GM21360 (cell line): ENCODE data around the gene PSEN1.
A peak's percentile ranks its signal among the peaks of the same experiment; 100 is the strongest.

Source experiments
- ATAC-seq: cut with Tn5 transposase; IDR thresholded peaks from one replicate; pipeline ENCODE4 v1.9.1; 2021; ENCODE audit warnings: mild to moderate bottlenecking, moderate library complexity; ENCODE audit not compliant: unreplicated experiment

The PSEN1 gene

DNA sequence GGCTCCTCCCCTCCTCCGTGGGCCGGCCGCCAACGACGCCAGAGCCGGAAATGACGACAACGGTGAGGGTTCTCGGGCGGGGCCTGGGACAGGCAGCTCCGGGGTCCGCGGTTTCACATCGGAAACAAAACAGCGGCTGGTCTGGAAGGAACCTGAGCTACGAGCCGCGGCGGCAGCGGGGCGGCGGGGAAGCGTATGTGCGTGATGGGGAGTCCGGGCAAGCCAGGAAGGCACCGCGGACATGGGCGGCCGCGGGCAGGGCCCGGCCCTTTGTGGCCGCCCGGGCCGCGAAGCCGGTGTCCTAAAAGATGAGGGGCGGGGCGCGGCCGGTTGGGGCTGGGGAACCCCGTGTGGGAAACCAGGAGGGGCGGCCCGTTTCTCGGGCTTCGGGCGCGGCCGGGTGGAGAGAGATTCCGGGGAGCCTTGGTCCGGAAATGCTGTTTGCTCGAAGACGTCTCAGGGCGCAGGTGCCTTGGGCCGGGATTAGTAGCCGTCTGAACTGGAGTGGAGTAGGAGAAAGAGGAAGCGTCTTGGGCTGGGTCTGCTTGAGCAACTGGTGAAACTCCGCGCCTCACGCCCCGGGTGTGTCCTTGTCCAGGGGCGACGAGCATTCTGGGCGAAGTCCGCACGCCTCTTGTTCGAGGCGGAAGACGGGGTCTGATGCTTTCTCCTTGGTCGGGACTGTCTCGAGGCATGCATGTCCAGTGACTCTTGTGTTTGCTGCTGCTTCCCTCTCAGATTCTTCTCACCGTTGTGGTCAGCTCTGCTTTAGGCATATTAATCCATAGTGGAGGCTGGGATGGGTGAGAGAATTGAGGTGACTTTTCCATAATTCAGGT is at the start of gene PSEN1:
TSS of gene PSEN1 (plus strand) at position 121 of the 839 bp plus-strand sequence. CDS start 11,513 bp downstream, outside the sequence.
- peak; percentile 84 for ATAC-seq

DNA sequence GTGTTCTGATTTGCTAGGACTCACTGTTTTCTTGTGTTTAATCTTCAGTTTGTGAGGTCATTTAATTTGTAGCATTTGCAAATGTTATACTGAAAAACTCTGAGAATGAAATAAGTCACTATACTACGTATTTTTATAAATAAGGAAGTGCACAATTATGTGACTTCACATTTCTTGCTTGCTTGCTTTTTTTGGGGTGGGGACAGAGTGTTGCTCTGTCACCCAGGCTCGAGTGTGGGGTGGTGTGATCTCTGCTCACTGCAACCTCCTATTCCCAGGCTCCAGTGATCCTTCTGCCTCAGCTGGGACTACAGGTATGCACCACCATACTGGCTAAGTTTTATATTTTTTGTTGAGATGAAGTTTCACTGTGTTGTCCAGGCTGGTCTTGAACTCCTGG is 45.3 kb upstream of the PSEN1 start:
- no peak for ATAC-seq

DNA sequence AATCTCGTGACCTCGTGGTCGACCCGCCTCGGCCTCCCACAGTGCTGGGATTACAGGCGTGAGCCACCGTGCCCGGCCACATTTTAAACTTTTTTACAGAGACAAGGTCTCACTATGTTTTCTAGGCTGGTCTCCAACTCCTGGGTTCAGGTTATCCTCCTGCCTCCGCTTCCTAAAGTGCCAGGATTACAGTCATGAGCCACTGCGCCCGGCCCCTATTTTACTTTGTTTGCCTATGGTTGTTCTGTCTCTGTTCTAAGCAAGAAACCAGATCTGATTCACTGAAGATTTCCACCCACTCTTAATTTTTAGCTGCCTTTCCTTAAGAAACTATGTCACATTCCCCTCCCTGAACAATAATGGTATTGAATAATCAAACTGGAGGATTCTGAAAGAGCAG is 38.9 kb upstream of the PSEN1 start:
- no peak for ATAC-seq

DNA sequence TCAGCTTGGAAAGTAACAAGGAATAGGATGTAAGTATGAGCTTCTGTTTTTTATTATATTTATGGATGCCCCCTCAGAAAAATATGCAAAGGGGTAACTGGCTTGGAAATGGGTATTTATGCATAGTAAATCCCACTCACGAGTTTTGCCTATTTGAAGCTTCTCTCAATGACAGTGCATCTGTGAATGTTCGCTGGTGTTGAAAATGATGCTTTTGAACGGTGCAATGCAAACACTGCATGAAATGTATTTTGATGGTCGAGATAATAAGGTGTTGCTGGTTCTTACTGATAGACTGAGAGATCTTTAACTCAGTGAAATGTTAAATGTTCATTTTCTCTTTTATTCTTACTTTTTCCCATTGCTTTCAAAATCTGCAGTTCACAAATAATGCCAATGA is 36.0 kb upstream of the PSEN1 start:
- ATAC-seq = no peak

DNA sequence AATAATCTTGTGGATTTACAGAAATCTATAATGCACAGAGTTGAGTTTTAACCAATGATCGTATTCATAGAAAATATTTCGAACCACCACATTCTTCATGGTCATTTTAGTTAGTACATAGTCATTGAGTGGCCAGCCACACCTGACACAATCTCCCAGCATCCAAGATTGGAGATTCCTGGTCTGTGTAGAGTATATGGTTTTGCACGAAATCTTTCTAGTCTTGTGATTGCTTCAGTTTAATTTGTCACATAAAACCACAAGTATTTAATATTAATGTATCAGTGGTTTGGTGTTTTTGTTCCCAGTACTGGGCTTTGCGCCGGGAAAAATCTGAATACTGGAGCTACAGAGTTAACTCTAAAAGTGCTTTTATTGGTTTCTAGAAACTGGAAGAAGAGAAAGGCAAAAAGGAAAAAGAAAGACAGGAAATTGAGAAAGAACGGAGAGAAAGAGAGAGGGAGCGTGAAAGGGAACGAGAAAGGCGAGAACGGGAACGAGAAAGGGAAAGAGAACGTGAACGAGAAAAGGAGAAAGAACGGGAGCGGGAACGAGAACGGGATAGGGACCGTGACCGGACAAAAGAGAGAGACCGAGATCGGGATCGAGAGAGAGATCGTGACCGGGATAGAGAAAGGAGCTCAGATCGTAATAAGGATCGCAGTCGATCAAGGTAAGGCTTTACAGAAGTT is 33.4 kb upstream of the PSEN1 start:
- no peak for ATAC-seq

DNA sequence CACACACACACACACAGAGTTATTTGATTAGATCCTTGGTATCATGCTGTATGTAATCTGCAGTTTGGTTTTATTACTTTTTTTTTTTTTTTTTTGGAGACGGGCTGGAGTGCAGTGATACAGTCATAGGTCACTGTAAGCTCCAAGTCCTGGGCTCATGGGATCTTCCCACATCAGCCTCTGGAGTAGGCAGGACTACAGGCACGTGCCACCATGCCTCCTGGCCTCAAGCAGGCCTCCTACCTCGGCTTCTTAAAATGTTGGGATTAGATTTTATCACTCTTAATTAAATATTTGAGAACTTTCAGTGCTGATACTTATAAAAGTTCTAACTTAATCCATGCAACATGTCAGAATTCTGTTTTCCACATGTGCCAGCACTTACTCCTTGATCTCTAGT is 31.3 kb upstream of the PSEN1 start:
- no peak for ATAC-seq

DNA sequence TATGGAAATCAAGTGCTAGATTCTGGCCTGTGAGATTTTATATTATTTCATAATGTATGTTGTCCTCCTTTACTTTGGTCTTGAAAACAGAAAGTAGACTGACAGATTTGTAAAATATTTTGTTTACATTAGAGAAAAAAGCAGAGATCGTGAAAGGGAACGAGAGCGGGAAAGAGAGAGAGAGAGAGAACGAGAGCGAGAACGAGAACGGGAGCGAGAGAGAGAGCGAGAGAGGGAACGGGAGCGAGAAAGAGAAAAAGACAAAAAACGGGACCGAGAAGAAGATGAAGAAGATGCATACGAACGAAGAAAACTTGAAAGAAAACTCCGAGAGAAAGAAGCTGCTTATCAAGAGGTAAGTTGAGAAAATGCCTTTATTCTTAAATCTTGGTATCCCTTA is 30.6 kb upstream of the PSEN1 start:
- ATAC-seq = no peak

DNA sequence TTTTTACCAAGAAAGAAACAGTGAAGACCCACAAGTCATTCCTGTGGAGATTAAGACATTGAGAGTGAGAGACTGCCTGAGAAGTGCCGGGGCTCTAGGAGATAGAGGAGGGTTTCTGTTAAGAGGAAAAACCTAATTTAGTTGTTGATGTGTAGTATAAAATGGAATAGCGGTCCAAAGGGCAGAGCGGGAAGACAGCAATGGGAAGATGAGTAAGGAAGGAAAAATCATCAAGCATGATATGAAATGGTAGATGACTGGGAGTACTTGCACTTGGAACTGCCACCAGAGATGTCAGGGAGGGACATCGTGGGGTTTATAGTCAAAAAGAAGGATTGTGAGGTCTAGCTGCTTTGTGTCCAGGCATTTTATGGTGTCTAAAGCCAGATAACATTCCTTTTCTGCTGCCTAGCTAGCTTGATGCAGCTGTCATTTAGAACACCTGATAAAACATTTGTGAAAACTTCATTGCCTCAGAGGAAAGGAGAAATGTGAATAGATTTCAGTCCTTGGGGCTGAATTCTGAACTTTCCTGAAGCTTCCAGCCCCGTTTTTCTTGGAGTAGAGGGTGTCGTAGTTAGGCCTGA is 20.1 kb upstream of the PSEN1 start:
- no peak for ATAC-seq

DNA sequence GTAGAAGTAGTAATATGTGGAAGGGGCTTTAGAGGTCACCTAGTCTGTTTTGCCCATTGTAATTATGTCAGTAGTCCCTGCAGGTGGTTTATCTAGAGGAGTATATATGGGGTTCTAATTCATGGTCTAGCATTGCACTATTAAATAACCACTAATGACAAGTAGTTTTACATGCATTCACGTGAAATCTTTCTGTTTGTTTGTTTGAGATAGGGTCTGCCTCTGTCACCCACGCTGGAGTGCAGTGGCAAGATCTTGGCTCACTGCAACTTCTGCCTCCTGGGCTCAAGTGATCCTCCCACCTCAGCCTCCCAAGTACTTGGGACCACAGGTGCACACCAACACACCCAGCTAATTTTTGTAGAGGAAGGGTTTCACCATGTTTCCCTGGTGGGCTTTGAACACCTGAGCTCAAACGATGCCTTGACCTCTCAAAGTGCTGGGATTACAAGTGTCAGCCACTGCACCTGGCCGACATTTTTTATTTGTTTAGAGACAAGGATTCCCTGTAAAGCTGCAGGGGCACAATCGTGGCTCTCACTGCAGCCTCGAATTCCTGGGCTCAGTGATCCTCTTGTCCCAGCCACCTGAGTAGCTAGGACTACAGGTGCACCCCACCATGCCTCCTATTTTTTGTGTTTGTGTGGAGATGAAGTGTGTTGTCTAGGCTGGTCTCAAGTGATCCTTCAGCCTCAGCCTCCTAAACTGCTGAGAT is 12.0 kb upstream of the PSEN1 start:
- ATAC-seq = no peak

DNA sequence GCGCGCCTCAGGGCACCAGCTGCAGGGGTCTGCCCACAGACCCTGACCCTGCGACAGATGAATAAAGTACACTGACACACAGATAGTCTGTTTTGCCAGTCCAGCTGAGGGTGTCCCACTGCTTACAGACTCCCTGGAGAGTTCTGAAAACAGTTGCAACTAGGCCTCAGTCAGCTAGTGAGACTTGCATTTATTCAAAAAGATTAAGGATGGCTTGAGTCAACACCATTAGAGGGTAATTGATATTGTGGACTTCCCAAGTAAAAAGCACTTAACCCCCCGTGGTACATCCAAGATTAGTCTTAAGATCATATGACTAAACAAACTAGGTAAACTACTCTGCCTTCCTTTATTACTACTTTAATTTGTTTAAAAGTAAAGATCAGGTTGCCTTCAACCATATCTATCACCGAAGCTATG is 11.1 kb upstream of the PSEN1 start:
- no peak for ATAC-seq

DNA sequence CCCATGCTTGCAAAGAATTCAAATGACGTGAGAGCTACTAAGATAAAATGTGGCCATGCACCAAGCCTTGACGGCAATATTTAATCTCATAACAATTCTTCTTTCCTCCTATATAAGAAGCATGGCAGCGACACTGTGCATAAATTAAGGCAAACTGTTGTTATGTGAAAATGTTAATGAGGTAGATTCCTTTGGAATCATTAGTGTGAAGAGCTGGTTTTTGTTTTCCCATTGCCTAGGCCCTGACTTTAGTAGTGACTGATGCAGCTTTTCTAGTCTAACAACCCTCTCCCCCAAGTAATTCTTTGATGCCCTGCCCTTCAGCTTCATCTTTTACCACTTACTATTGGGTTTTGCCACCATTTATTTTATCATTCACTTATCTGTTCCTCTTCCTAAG is 10.6 kb upstream of the PSEN1 start:
- ATAC-seq = no peak

DNA sequence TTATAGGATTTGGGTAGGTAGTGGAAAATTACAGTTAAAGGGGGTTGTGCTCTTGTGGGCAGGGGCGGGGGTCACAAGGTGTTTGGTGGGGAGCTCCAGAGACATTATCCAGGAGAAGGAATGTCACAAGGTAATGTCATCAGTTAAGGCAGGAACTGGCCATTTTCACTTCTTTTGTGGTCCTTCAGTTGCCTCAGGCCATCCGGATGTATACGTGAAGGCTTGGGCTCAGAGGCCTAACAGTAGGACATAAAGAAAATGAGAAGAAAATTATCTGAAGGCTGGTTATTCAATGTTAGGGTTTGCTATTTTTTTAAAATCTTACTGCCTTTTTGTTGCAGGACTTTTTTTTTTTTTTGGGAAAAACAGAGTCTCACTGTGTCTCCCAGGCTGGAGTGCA is 2.5 kb upstream of the PSEN1 start:
- ATAC-seq = no peak

DNA sequence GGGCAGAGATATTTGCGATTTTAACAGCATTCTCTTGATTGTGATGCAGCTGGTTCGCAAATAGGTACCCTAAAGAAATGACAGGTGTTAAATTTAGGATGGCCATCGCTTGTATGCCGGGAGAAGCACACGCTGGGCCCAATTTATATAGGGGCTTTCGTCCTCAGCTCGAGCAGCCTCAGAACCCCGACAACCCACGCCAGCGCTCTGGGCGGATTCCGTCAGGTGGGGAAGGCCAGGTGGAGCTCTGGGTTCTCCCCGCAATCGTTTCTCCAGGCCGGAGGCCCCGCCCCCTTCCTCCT is 271 bp upstream of the PSEN1 start:
- no peak for ATAC-seq

DNA sequence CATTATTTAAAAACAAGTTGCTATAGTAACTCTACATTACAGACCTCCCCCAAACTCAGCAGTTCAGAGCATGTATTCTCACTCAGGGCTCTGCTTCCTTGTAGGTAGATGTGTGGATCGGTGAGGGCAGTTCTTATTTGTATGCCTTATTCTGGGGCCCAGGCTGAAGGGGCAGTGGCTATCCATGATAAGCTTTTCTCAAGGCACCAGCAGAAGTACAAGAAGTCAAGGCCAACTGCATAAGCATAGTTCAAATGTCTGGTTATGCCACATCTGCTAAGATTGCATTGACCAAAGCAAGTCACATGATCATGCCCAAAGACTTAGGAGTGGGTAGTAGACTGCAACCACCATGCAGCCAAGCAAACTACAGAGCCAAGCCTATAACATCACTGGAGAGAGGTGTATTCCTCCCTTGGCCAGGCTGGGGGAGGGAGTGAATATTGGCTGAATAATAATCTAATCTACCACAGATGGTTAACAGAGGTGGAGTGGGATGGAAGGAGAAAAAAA is 4.6 kb downstream of the PSEN1 start:
- ATAC-seq = no peak

DNA sequence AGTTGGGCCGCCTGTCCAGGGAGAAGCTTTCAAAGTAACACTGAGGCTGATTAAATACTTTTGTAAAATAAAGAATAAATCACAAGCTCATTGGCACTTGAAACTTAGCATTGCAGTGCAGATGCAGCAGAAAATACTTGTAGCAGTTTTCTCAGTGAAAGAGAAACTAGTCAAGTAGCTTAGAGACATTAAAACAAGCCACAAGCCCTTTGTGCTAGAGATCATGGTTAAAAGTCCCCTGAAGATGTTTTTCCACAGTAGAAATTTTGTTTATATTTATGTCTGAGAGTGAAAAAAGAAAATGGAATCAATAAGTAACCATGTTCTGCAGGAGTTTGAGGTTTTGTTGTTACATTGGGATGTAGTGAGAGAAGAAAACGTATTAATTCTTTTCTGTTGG is 5.9 kb downstream of the PSEN1 start:
- ATAC-seq = no peak

DNA sequence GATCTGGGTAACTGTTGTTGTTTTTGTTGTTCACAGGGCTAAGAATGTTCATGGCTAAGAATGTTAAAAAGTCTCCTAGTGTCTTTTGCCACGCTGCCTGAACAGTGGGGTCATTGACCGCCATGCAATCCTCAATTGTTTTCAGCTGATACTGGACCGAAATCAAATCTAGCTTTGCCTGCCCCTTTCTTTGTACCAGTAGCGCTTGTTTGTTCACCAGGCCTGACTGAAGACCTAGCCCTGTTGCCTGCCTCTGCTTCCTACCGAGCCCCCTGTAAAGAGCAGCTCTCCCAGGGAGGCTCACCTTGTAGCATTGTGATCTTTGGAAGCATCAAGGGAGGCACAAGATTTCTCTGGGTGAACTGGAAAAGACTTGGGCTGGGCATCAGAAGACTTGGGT is 6.7 kb downstream of the PSEN1 start:
- no peak for ATAC-seq

DNA sequence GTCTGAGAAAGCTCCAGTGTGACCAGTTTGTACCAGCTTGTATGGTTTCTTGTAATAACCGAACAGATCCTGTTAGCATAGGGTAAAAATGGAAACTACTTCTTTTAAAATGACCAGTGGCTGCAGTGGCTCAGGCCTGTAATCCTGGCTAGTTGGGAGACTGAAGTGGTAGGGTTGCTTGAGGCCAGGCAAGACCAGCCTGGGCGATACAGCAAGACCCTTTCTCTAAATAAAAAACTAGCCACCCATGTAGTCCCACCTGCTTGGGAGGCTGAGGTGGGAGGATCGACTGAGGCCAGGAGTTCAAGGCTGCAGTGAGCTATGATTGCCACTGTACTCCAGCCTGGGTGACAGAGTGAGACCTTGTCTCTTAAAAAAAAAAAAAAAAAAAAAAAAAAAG is 7.3 kb downstream of the PSEN1 start:
- no peak for ATAC-seq

DNA sequence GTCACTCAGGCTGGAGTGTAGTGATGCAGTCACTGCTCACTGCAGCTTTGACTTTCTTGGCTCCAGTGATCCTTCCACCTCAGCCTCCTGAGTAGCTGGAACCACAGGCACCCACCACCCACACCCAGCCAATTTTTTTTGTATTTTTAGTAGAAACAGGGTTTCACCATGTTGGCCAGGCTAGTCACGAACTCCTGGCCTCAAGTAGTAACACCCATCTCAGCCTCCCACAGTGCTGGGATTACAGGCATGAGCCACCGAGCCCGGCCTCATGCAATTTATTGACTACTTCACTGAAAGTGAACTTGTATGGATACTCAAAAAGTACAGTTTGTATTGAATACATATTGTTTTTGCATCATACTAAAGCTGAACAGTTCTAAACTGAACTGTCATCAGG is 9.1 kb downstream of the PSEN1 start:
- no peak for ATAC-seq

DNA sequence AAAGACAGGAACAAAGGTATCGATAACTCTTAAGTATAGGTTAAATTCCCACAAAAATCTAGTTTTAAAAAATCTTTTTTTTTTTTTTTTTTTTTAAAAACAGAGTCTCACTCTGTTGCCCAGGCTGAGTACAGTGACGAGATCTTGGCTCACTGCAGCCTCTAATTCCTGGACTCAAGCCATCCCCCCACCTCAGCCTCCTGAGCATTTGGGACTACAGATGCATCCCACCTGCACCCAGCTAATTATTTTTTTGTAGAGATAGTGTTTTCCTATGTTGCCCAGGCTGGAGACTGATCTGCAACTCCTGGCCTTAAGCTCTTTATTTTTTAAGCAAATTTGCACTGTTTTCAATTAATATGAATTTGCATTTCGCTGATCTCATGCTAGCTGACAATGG is 9.8 kb downstream of the PSEN1 start:
- no peak for ATAC-seq

DNA sequence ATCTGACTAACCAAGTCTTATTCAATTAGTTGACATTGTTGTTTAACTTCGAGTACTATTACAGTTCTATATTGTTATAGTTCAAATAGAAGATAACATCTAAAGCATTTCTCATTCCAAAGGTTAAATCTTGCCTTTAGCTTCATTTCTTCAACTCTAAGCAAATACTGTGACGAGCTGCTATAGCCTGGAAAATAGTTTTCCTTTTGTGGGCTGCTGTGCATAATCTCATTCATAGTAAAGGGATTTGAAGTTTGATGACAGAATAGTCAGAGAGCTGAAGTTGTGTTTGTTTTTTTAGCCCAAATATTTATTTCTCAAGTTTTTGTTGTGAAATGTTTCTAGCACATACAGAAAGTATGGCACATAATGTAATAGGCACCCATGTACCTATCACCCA is 13.4 kb downstream of the PSEN1 start:
- no peak for ATAC-seq

DNA sequence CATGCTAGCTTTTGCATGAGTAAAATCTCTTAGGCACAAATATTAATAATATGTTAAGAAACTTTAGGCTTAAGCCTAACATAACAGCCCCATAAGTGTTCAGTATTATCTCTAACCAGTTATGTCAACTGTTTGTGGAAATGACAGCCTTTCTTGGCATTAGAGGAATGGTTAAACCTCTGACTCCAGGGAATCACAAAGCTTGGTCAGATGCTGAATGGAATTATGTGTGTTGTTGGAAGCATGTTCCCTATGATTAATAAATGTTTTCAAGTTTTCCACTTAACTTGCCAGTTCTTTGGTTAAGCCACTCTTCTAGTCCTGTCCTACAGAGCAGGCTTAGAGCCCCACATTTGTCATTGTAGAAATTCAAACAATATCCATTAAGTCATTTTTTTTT is 17.0 kb downstream of the PSEN1 start:
- ATAC-seq = no peak
